ENCODE results near the gene TPK1.

Gene TPK1

DNA sequence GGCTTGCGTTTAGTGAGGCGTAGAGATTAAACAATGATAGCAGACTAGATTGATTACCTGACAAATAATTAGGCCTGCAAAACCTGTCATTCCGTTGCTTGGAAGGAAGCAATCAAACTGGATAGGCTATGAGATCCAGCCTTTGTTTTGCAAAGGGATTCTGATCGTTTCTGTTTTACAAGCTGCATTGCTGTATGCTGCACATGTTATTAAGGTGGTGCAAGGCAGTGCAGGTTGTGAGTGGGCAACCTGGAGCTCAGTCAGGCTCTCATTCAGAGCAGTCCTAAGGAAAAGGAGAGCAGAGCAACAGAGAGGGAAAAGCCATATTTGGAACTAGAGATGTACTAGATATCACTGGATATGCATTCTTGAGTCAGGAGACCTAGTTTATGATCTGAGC is 425.4 kb downstream of the TPK1 start:
- DNase-seq (ENCODE audit: low read depth, low spot score): no peak
- TF ChIP-seq FOXP2 (optimal IDR thresholded peaks at IDR 0.05; ENCODE audit: control extremely low read depth, extremely low read length, insufficient read depth) (no peak), POLR2AphosphoS5 (IDR thresholded peaks at IDR 0.05; ENCODE audit: borderline replicate concordance, low read depth, low read length) (no peak), EZH2 (IDR thresholded peaks at IDR 0.05) (no peak)
- Histone ChIP-seq H3K4me3 (no peak overlapping the region), H3K9me3 (ENCODE audit: low read depth, low read length) (no peaks in the 10 kb centered on the region), H3K9ac (ENCODE audit: insufficient read length) (no peak overlapping the region), H3K27ac (no peak overlapping the region), H3K36me3 (ENCODE audit: insufficient read depth, low read length) (no peaks in the 10 kb centered on the region)

- H3K9me3 ChIP-seq (ENCODE audit: low read depth, low read length): no peaks in the 10 kb centered on the region
Measured at GRCh38 chr7:144408121-144408520, 427.7 kb downstream of the TPK1 start.

GRCh38 chr7:144407266-144407931 is 428.5 kb downstream of the TPK1 start:
- no peak for TF ChIP-seq POLR2AphosphoS5 (IDR thresholded peaks at IDR 0.05; ENCODE audit: borderline replicate concordance, low read depth, low read length)
- TF ChIP-seq FOXP2 (optimal IDR thresholded peaks at IDR 0.05; ENCODE audit: control extremely low read depth, extremely low read length, insufficient read depth): no peak
- TF ChIP-seq EZH2 (IDR thresholded peaks at IDR 0.05): no peak
- Histone ChIP-seq H3K27ac (no peak overlapping the region), H3K36me3 (ENCODE audit: insufficient read depth, low read length) (no peaks in the 10 kb centered on the region), H3K9me3 (ENCODE audit: low read depth, low read length) (no peaks in the 10 kb centered on the region), H3K9ac (ENCODE audit: insufficient read length) (no peak overlapping the region), H3K4me3 (no peak overlapping the region)
- DNase-seq (ENCODE audit: low read depth, low spot score): no peak

More at GRCh38 chr7:144408121-144408520, 427.7 kb downstream of the TPK1 start:
- no peak for DNase-seq (ENCODE audit: low read depth, low spot score)
- TF ChIP-seq FOXP2 (optimal IDR thresholded peaks at IDR 0.05; ENCODE audit: control extremely low read depth, extremely low read length, insufficient read depth): no peak
- TF ChIP-seq EZH2 (IDR thresholded peaks at IDR 0.05): no peak
- no peak for TF ChIP-seq POLR2AphosphoS5 (IDR thresholded peaks at IDR 0.05; ENCODE audit: borderline replicate concordance, low read depth, low read length)
- Histone ChIP-seq H3K9ac (ENCODE audit: insufficient read length) (no peak overlapping the region), H3K27ac (no peak overlapping the region), H3K4me3 (no peak overlapping the region), H3K36me3 (ENCODE audit: insufficient read depth, low read length) (no peaks in the 10 kb centered on the region)

DNA sequence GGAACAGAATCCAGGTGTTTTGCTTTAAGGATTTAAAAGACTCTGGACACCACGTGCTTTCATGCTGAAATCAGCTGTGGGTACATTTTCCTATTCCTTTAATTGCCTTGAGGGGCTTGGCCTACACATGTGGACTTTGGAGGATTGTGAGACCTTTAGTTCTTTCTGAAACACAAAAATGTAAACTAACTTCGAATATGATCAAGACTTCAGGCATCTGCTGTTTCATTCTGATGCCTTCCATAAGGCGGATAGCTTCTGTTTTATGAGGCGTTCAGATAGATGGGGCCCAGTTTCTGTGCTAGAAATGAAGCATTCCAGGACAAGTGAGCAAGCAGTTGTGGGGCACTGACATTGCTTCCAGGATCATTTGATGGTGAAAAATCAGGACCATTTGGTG is 430.9 kb downstream of the TPK1 start:
- no peaks in the 10 kb centered on the region for H3K9me3 ChIP-seq (ENCODE audit: low read depth, low read length)
- TF ChIP-seq EZH2 (IDR thresholded peaks at IDR 0.05): no peak
- TF ChIP-seq FOXP2 (optimal IDR thresholded peaks at IDR 0.05; ENCODE audit: control extremely low read depth, extremely low read length, insufficient read depth): no peak
- TF ChIP-seq POLR2AphosphoS5 (IDR thresholded peaks at IDR 0.05; ENCODE audit: borderline replicate concordance, low read depth, low read length): no peak

GRCh38 chr7:144403649-144404061 is 432.2 kb downstream of the TPK1 start, which contains the start of gene NOBOX:
NOBOX (minus strand) TSS chr7:144403693.
- Histone ChIP-seq H3K4me3 (no peak within 1 kb of the TSS), H3K9me3 (ENCODE audit: low read depth, low read length) (no peaks in the 10 kb centered on the region), H3K36me3 (ENCODE audit: insufficient read depth, low read length) (no peaks in the 10 kb centered on the region), H3K27ac (no peak within 1 kb of the TSS), H3K9ac (ENCODE audit: insufficient read length) (no peak within 1 kb of the TSS)
- TF ChIP-seq EZH2 (IDR thresholded peaks at IDR 0.05) (no peak), POLR2AphosphoS5 (IDR thresholded peaks at IDR 0.05; ENCODE audit: borderline replicate concordance, low read depth, low read length) (no peak), FOXP2 (optimal IDR thresholded peaks at IDR 0.05; ENCODE audit: control extremely low read depth, extremely low read length, insufficient read depth) (no peak)
- no peak for DNase-seq (ENCODE audit: low read depth, low spot score)

More for the DNA sequence above, 430.9 kb downstream of the TPK1 start:
- no peak overlapping the region for H3K4me3 ChIP-seq
- no peak overlapping the region for H3K27ac ChIP-seq
- no peaks in the 10 kb centered on the region for H3K36me3 ChIP-seq (ENCODE audit: insufficient read depth, low read length)
- DNase-seq (ENCODE audit: low read depth, low spot score): no peak
- H3K9ac ChIP-seq (ENCODE audit: insufficient read length): no peak overlapping the region

DNA sequence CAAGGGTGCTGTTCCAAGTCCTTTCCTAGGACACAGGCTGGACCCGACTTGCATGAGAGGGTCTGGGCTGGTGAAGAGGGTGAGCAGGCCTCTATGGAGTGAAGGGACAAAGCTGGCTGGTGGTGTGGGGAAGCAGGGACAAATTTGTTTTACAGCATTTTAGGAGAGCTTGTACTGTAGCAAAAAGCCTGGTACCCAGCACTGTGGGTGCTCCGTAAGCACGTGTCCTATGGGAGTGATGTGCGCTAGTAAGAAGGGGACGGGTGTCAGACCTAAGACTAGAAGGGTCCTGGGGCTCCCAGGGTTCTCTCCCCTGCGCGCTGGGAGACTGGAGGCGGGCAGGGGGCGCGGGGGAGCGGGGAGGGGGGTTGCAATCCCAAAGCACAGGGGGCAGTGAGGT is 432.8 kb downstream of the TPK1 start:
- Histone ChIP-seq H3K9ac (ENCODE audit: insufficient read length) (no peak overlapping the region), H3K27ac (no peak overlapping the region), H3K4me3 (no peak overlapping the region), H3K9me3 (ENCODE audit: low read depth, low read length) (no peaks in the 10 kb centered on the region), H3K36me3 (ENCODE audit: insufficient read depth, low read length) (no peaks in the 10 kb centered on the region)
- TF ChIP-seq FOXP2 (optimal IDR thresholded peaks at IDR 0.05; ENCODE audit: control extremely low read depth, extremely low read length, insufficient read depth): no peak
- no peak for DNase-seq (ENCODE audit: low read depth, low spot score)
